GM18870 (cell line): ENCODE data around the gene FAM174C.

Experiments used
- ATAC-seq: cut with Tn5 transposase; IDR thresholded peaks from one replicate; pipeline ENCODE4 v1.9.1; 2021; ENCODE audit warnings: moderate library complexity; ENCODE audit not compliant: unreplicated experiment

The FAM174C gene

GRCh38 chr19:1275260-1275975 lies at the start of gene FAM174C:
FAM174C (plus strand) TSS chr19:1275530; CDS start chr19:1275550, 20 bp downstream.
- peak; percentile 60 for ATAC-seq

GRCh38 chr19:1226227-1226518 lies 49.2 kb upstream of the FAM174C start:
- no peak for ATAC-seq

DNA sequence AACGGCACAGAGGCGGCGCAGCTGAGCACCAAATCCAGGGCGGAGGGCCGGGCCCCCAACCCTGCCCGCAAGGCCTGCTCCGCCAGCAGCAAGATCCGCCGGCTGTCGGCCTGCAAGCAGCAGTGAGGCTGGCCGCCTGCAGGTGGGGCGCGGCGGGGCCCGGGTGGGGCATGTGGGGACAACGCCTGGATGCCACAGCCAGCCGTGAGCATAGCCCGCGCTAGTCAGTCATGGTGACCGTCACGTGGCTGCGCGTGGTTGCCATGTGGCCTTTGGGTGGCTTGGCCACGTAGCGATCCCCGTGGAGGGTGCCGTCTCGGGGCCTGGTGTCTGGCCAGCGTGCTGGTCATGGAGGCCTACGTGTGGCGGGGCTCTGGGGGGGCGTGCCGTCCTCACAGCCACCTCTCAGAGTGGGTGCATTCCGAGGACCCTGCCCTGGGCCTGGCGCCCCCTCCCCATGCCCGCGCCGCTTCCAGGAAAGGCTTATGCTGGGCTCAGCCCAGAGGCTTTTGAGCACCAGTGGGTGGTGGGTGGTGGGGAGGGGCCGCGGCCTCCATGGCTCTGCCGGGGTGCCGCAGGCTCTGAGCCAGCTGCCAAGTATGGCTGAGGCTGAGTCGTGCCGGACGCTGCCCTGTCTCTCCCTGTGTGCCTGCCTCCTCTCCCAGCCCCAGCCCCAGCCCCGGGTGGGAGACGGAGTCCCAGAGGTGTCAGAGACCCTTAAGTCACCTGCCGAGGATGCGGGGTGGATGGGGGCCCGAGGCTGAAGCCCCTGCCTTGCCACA lies 48.6 kb upstream of the FAM174C start:
- no peak for ATAC-seq

- ATAC-seq, result no peak
These were observed 47.9 kb upstream of the FAM174C start for GRCh38 chr19:1227304-1228054.

- no peak for ATAC-seq
These were observed 47.0 kb upstream of the FAM174C start for GRCh38 chr19:1228161-1228957.

- no peak for ATAC-seq
These were observed 46.0 kb upstream of the FAM174C start for GRCh38 chr19:1229056-1229923.

DNA sequence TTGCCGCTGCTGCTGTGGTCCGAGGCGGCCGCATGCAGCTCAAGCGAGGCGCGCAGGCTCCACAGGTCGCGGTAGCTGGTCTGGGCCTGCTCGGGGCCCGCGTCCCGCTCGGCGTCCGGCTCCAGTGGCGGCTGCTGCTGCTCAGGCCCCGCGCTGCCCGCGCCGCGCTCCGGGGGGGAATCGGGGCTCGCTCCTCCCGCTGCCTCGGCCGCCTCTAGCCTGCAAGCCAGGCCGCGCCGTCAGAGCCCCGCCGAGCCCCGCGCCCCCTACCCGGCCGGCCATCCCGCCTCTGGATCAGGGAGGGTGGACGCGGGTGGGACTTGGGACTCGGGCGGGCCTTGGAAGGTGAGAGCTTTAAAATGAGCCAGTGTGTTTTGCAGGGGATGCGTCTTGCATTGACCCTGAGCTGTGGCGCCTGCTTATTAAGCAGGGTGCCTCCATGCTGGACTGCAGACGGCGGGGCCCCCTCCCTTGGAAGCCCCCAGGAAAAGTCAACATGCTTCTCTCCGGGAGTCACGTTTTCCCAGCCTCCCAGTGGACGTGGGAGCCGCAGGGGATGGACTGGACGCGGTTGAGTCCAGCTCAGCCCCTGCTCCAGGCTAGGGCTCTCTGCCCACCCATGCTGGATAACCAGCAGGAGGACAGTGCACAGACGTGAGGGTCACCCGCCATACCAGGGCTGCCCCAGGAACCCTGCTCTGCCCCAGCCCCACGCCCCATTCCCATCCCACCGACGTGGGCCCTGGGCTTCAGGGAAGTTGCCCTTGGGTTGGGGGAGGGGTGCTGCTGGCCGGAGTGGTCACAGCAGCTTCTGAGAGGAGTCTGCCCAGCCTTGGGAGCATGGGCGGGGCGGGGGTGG lies 45.2 kb upstream of the FAM174C start:
- no peak for ATAC-seq

GRCh38 chr19:1230783-1231489 lies 44.4 kb upstream of the FAM174C start:
- no peak for ATAC-seq

DNA sequence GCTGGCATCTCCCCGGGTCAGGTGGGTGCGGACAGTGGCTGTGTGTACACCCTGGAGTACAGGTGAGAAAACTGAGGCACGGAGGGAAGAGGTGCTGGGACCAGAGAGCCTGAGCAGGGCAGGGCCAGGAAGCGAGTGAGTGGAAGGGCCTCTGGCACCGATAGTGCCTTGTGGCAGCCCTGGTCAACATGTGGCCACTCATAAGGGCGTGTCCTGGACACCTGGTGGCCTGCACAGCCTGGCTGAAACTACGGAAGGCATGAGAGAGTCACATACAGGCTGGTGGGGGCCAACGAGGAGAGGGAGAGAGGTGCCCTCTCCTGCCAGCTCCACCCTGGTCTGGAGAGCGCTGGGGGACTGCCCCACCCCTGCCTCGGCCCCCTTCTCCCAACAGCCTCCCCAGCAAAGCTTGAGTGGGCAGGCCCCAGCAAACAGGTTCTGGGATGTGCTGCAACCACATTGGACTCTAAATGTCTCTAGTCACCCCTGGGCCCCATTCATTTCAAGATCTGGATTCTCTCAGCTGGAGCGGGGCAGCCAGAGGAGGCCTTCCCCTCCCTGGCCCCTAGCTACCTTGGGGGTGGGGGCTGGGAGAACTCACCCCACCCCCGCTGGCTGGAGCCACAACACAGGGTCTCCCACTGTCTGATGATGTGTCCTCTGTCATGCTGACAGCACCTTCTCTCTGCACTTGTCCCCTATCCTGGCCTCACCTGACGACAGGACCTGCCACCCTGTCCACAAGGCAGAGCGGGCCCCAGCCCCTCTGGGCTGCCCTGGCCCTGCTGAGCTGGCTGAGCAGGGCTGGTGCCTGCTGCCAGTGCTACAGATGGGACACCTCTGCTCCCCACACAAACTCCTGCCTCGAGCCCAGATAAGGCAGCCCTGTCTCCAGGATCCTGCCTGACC lies 43.3 kb upstream of the FAM174C start:
- no peak for ATAC-seq

GRCh38 chr19:1232652-1233072 lies 42.7 kb upstream of the FAM174C start:
- no peak for ATAC-seq

DNA sequence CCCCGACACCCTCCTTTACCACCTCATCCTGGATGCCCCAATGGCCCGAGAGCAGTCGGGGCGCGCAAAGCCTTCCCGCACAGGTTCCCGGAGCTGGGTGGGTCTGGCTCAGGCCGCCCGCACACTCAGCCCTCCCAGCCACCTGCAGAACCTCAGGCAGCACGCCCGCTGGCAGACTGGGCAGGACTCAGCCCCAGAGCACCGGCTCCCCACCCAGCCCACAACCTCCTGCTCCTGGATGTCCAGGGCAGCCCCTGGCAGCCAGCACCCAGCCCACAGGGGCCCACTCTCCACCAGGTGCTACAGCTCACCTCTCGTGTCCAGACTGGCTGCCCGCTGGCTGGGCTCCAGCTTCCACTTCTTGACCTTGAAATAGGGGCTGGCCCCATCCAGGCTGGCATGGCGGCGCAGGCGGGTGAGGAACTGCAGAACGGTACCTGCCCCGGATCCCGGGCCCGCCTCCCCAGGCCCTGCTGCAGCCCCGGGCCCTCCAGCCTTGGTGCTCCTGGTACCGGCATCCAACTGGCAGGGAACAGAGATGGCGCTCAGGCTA lies 42.1 kb upstream of the FAM174C start:
- no peak for ATAC-seq

- ATAC-seq, result no peak
These were observed 41.0 kb upstream of the FAM174C start for GRCh38 chr19:1234051-1234954.

GRCh38 chr19:1234955-1235380 lies 40.4 kb upstream of the FAM174C start:
- no peak for ATAC-seq

GRCh38 chr19:1235625-1236538 lies 39.4 kb upstream of the FAM174C start:
- ATAC-seq, result no peak

DNA sequence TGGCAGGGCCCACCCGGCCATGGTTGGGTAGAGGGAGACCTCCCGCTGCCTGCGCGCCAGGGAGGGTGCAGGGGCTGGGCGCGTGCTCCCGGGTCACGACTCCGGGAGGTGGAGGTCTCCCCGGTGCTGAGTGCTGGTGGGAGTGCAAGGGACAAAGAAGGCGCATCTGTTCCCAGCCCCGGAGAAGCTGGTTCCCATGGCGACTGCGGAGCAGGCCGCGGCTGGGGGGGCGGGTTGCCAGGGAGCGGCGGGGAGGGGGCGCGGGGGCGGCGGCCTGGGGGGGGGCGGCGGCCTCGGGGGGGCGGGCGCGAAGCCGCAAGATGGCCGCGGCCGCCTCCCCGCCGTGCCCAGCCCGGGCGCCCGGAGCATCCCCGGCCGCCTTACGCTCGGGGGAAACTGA lies 38.8 kb upstream of the FAM174C start:
- ATAC-seq, result no peak
